ENCODE results near the gene MRPL4. TPM values are rescaled to one million over a fixed set of nuclear protein-coding genes. Genes with fewer than 3 reads are reported as not detected.

Gene MRPL4
- polyA plus RNA-seq, 1 donor (not counting 4 experiments of a cell fraction or from before 2014, with no cell fraction given): 29.4 TPM

GRCh38 chr19:10226021-10226375 is 26.0 kb upstream of the MRPL4 start:
- FAIRE-seq: no peak
- Histone ChIP-seq H2AFZ (ENCODE audit: control insufficient read depth, low read length) (no peak overlapping the region), H3K36me3 (ENCODE audit: control insufficient read depth in 2 of 2, extremely low read depth in 1 of 2, insufficient read depth in 2 of 2, low read length in 2 of 2) (no peaks in the 10 kb centered on the region), H3K27ac (ENCODE audit: control insufficient read depth, insufficient read depth, low read length) (no peak overlapping the region), H3K9me3 (ENCODE audit: control insufficient read depth, low read depth, low read length) (no peaks in the 10 kb centered on the region), H3K4me2 (ENCODE audit: control insufficient read depth, extremely low read depth, insufficient read depth, low read depth, low read length) (no peak overlapping the region), H3K27me3 (ENCODE audit: control insufficient read depth, extremely low read depth, insufficient read depth, low read length) (no peaks in the 10 kb centered on the region), H3K4me3 (ENCODE audit: control insufficient read depth in 2 of 3, extremely low read depth in 1 of 3, insufficient read depth in 2 of 3, low read depth in 1 of 3, low read length in 3 of 3) (no peak overlapping the region), H3K9ac (ENCODE audit: control insufficient read depth, extremely low read depth, insufficient read depth, low read length) (no peak overlapping the region), H3K9me1 (ENCODE audit: control insufficient read depth, extremely low read depth, insufficient read depth, low read length) (no peaks in the 10 kb centered on the region), H4K20me1 (ENCODE audit: control insufficient read depth, extremely low read depth, insufficient read depth, low read length) (no peaks in the 10 kb centered on the region), H3K79me2 (ENCODE audit: control insufficient read depth, insufficient read depth, low read length) (no peaks in the 10 kb centered on the region), H3K4me1 (ENCODE audit: control insufficient read depth, extremely low read depth, insufficient read depth, low read length) (no peaks in the 10 kb centered on the region)
- TF ChIP-seq EZH2 (IDR thresholded peaks at IDR 0.05; ENCODE audit: low read length) (no peak), CTCF (optimal IDR thresholded peaks at IDR 0.05 in 1 of 3, IDR thresholded peaks at IDR 0.05 in 1 of 3, conservative IDR thresholded peaks at IDR 0.05 in 1 of 3; ENCODE audit: extremely low read depth in 1 of 3, insufficient read depth in 2 of 3, low read length in 3 of 3) (no peak)
- dilution Hi-C loops (cut with MboI; ENCODE audit: extremely low pct_ligation_motif_present, low sequenced_read_pairs): no loop called here
- no peak for DNase-seq (ENCODE audit: low read depth, low spot score)

- dilution Hi-C loops (cut with MboI; ENCODE audit: extremely low pct_ligation_motif_present, low sequenced_read_pairs): no loop called here
- TF ChIP-seq EZH2 (IDR thresholded peaks at IDR 0.05; ENCODE audit: low read length) (no peak), CTCF (optimal IDR thresholded peaks at IDR 0.05 in 1 of 3, IDR thresholded peaks at IDR 0.05 in 1 of 3, conservative IDR thresholded peaks at IDR 0.05 in 1 of 3; ENCODE audit: extremely low read depth in 1 of 3, insufficient read depth in 2 of 3, low read length in 3 of 3) (no peak)
- FAIRE-seq (no peak), DNase-seq (ENCODE audit: low read depth, low spot score) (no peak)
- no peak overlapping the region for H3K9ac ChIP-seq (ENCODE audit: control insufficient read depth, extremely low read depth, insufficient read depth, low read length)
- H3K4me3 ChIP-seq (ENCODE audit: control insufficient read depth in 2 of 3, extremely low read depth in 1 of 3, insufficient read depth in 2 of 3, low read depth in 1 of 3, low read length in 3 of 3): no peak overlapping the region
- H3K9me3 ChIP-seq (ENCODE audit: control insufficient read depth, low read depth, low read length): no peaks in the 10 kb centered on the region
- no peaks in the 10 kb centered on the region for H3K9me1 ChIP-seq (ENCODE audit: control insufficient read depth, extremely low read depth, insufficient read depth, low read length)
- H2AFZ ChIP-seq (ENCODE audit: control insufficient read depth, low read length): no peak overlapping the region
- no peaks in the 10 kb centered on the region for H3K36me3 ChIP-seq (ENCODE audit: control insufficient read depth in 2 of 2, extremely low read depth in 1 of 2, insufficient read depth in 2 of 2, low read length in 2 of 2)
- no peak overlapping the region for H3K4me2 ChIP-seq (ENCODE audit: control insufficient read depth, extremely low read depth, insufficient read depth, low read depth, low read length)
- H3K27me3 ChIP-seq (ENCODE audit: control insufficient read depth, extremely low read depth, insufficient read depth, low read length): no peaks in the 10 kb centered on the region
- H4K20me1 ChIP-seq (ENCODE audit: control insufficient read depth, extremely low read depth, insufficient read depth, low read length): no peaks in the 10 kb centered on the region
- no peak overlapping the region for H3K27ac ChIP-seq (ENCODE audit: control insufficient read depth, insufficient read depth, low read length)
- H3K79me2 ChIP-seq (ENCODE audit: control insufficient read depth, insufficient read depth, low read length): no peaks in the 10 kb centered on the region
- H3K4me1 ChIP-seq (ENCODE audit: control insufficient read depth, extremely low read depth, insufficient read depth, low read length): no peaks in the 10 kb centered on the region
Measured at GRCh38 chr19:10226376-10227025, 25.5 kb upstream of the MRPL4 start.
